Natural killer cell (primary cell): ENCODE measurements around the gene MYO5B. TPM values are rescaled to one million over a fixed set of nuclear protein-coding genes. Genes with fewer than 3 reads are reported as not detected.

Source experiments
- ATAC-seq, 3 donors: fragments of 150-1000 bp in 2 of 3; fragments of 200-7000 bp in 1 of 3; cut with Tn5 transposase; 1 replicate in 1 of 3; 2 replicates in 2 of 3; pipeline ENCODE4 v1.10.0; 2021; ENCODE audit warnings: mild to moderate bottlenecking in 2 of 3, moderate library complexity in 2 of 3
- DNase-seq, 2 donors: peaks; one replicate each; pipeline versions ENCODE4 v3.0.0 to v3.0.0-alpha.2; 2013 to 2021; ENCODE audit warnings: mixed read lengths in 1 of 2
- H3K27ac ChIP-seq: one replicate; pipeline ENCODE4 v1.5.1; 2013; ENCODE audit warnings: mild to moderate bottlenecking, low read length
- H3K27me3 ChIP-seq: one replicate; pipeline ENCODE4 v1.6.1; 2013; ENCODE audit warnings: low read length; ENCODE audit not compliant: control insufficient read depth, insufficient read depth
- H3K36me3 ChIP-seq: one replicate; pipeline ENCODE4 v1.6.1; 2013; ENCODE audit warnings: low read length; ENCODE audit not compliant: control insufficient read depth, insufficient read depth
- H3K4me1 ChIP-seq: one replicate; pipeline ENCODE4 v1.6.1; 2013; ENCODE audit warnings: low read length; ENCODE audit not compliant: control insufficient read depth, insufficient read depth
- H3K4me3 ChIP-seq: one replicate; pipeline ENCODE4 v1.5.1; 2013; ENCODE audit warnings: low read length
- H3K9me3 ChIP-seq: one replicate; pipeline ENCODE4 v1.6.1; 2013; ENCODE audit warnings: low read length; ENCODE audit not compliant: control insufficient read depth, insufficient read depth
- H3K27ac Mint-ChIP-seq, 2 donors: one replicate each; pipeline ENCODE4 v1.8.0; 2022; ENCODE audit warnings: mild to moderate bottlenecking in 2 of 2, mixed read lengths in 2 of 2, moderate library complexity in 1 of 2
- H3K27me3 Mint-ChIP-seq, 2 donors: one replicate each; pipeline ENCODE4 v1.8.0; 2022; ENCODE audit warnings: low read depth in 2 of 2, mixed read lengths in 2 of 2
- H3K36me3 Mint-ChIP-seq: one replicate; pipeline ENCODE4 v1.8.0; 2022; ENCODE audit warnings: mixed read lengths
- H3K4me1 Mint-ChIP-seq, 2 donors: one replicate each; pipeline ENCODE4 v1.8.0; 2022; ENCODE audit warnings: mixed read lengths in 2 of 2
- H3K4me3 Mint-ChIP-seq: one replicate; pipeline ENCODE4 v1.8.0; 2022; ENCODE audit warnings: mild to moderate bottlenecking, moderate library complexity, mixed read lengths
- H3K9me3 Mint-ChIP-seq, 2 donors: one replicate each; pipeline ENCODE4 v1.8.0; 2022; ENCODE audit warnings: mixed read lengths in 2 of 2
- WGBS: methylation state at CpG from one replicate; pipeline ENCODE4 v1.1.7; 2013; ENCODE audit warnings: missing lambda C conversion rate; ENCODE audit not compliant: insufficient coverage; 5-methylcytosine and 5-hydroxymethylcytosine counted together
- intact Hi-C: fragments of 100-400 bp; cut with micrococcal nuclease; formaldehyde crosslinking; loops from one replicate; pipeline ENCODE4 v1.14.2; 2022
- total RNA-seq, 4 donors: library from RNA; stranded (reverse); fragments of 120-200 nt in 1 of 4; gene quantifications; one replicate each; pipeline versions ENCODE4 v1.2.3 to v1.2.4, GENCODE V29; 2013 to 2022
- TF ChIP-seq, protein P1 (sequence below): fragments of 200-600 bp; IDR thresholded peaks from one replicate; pipeline ENCODE4 v1.8.0; 2022; ENCODE audit warnings: antibody characterized with exemption

MYO5B gene
- total RNA-seq, 3 donors from 2014 or later (not counting 1 experiment from before 2014, with no cell fraction given): 0.33 TPM; not detected in 2

DNA sequence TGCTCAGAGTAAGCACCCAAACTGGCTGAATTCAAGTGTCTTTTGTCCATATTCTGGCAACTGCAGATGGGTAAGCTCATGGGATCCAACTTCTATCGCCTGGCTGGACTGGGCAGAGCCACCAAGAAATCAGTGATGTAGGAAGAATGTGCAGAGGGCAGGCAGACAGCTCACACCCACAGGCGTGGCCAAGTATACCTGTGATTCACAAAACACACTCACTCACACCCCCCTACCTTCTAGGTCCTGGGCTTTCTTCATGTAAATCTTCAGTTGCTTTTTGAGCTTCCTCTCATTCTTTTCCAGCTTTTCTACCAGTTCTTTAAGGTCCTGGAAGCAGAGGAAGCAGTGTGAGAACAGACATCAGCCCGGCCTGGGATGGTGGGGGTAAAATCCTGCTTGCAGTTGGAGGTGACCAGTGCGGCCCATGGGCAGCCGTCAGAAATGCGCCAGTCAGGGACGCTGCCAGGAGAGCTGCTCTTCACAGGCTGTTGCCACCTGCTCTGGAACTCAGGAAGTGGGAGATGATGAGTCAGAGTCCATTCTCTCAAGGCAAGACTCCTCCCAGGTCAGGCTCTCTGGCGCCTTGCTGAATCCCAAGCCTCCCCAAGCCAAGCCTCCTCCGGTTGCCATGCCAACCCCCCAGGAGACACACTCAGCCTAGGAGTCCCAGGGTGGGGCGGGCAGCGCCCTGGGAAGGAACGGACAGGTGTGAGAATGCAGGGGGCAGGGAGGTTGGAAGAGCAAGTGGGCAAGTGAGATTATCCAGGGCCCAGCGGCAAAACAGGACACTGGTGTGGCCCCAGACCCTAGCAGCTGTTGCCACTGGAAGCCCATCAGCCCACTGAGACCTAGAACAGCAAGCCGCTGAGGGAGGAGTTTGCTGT lies 345.4 kb downstream of the MYO5B start:
- Mint-ChIP-seq H3K27me3 (peaks cover 6 to 14% of the 10 kb centered on the region in 2 donors), H3K27ac (peak overlapping the region in 1 of 2 donors; percentile 21), H3K36me3 (no peaks in the 10 kb centered on the region), H3K4me3 (no peak overlapping the region), H3K4me1 (peaks cover 16 to 27% of the 10 kb centered on the region in 2 donors), H3K9me3 (no peaks in the 10 kb centered on the region)
- no peaks in the 10 kb centered on the region for H3K4me1 ChIP-seq
- intact Hi-C loops: no loop called here
- TF ChIP-seq, protein P1, sequence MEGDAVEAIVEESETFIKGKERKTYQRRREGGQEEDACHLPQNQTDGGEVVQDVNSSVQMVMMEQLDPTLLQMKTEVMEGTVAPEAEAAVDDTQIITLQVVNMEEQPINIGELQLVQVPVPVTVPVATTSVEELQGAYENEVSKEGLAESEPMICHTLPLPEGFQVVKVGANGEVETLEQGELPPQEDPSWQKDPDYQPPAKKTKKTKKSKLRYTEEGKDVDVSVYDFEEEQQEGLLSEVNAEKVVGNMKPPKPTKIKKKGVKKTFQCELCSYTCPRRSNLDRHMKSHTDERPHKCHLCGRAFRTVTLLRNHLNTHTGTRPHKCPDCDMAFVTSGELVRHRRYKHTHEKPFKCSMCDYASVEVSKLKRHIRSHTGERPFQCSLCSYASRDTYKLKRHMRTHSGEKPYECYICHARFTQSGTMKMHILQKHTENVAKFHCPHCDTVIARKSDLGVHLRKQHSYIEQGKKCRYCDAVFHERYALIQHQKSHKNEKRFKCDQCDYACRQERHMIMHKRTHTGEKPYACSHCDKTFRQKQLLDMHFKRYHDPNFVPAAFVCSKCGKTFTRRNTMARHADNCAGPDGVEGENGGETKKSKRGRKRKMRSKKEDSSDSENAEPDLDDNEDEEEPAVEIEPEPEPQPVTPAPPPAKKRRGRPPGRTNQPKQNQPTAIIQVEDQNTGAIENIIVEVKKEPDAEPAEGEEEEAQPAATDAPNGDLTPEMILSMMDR: no peak
- H3K36me3 ChIP-seq: no peaks in the 10 kb centered on the region
- no peak overlapping the region for H3K27ac ChIP-seq
- WGBS: 72% methylated on average over 14 of the region's 14 CpGs
- ATAC-seq: no peak
- no peaks in the 10 kb centered on the region for H3K9me3 ChIP-seq
- no peak for DNase-seq
- no peaks in the 10 kb centered on the region for H3K27me3 ChIP-seq
- no peak overlapping the region for H3K4me3 ChIP-seq

DNA sequence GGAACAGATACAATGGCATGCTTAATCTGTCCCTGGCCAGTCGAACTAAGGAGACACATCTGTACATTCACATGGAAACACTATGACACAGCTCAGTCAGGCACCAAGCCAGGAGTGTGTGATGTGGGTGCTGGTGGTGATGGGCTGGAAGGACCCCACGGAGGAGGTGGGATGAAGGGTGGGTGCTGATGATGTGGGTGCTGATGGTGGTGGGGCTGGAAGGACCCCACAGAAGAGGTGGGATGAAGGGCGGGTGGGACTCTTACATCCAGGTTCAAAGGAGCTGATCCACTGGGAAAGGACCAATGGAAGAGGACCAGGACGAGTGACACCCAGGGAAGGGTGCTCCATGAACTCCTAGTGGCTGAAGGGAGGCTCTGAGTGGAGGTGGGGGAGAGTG lies 346.8 kb downstream of the MYO5B start:
- Mint-ChIP-seq H3K4me1 (peaks cover 31 to 39% of the 10 kb centered on the region in 2 donors), H3K27ac (peak overlapping the region in 1 of 2 donors; percentile 7), H3K4me3 (no peak overlapping the region), H3K27me3 (peaks cover 6 to 14% of the 10 kb centered on the region in 2 donors), H3K9me3 (no peaks in the 10 kb centered on the region), H3K36me3 (no peaks in the 10 kb centered on the region)
- intact Hi-C loops: no loop called here
- Histone ChIP-seq H3K4me3 (no peak overlapping the region), H3K36me3 (no peaks in the 10 kb centered on the region), H3K4me1 (peaks cover 9% of the 10 kb centered on the region), H3K27me3 (no peaks in the 10 kb centered on the region), H3K9me3 (no peaks in the 10 kb centered on the region), H3K27ac (no peak overlapping the region)
- TF ChIP-seq, protein P1: no peak
- ATAC-seq: no peak
- 86% methylated on average over 4 of the region's 4 CpGs for WGBS
- no peak for DNase-seq

- Mint-ChIP-seq H3K27me3 (peaks cover 6 to 10% of the 10 kb centered on the region in 2 donors), H3K9me3 (no peaks in the 10 kb centered on the region), H3K4me3 (no peak overlapping the region), H3K27ac (peak overlapping the region in 1 of 2 donors; percentile 7), H3K4me1 (peaks cover 33 to 41% of the 10 kb centered on the region in 2 donors), H3K36me3 (no peaks in the 10 kb centered on the region)
- 93% methylated on average over 8 of the region's 8 CpGs for WGBS
- Histone ChIP-seq H3K27ac (no peak overlapping the region), H3K4me3 (no peak overlapping the region), H3K9me3 (no peaks in the 10 kb centered on the region), H3K36me3 (no peaks in the 10 kb centered on the region), H3K4me1 (peaks cover 9% of the 10 kb centered on the region), H3K27me3 (no peaks in the 10 kb centered on the region)
- ATAC-seq (no peak), DNase-seq (no peak)
- TF ChIP-seq, protein P1: no peak
- intact Hi-C loops: no loop called here
Observed at GRCh38 chr18:49847524-49847923, 347.4 kb downstream of the MYO5B start.
